Measurements from ENCODE around the gene CYP11A1. TPM values are rescaled to one million over a fixed set of nuclear protein-coding genes. Genes with fewer than 3 reads are reported as not detected.

Gene CYP11A1
- total RNA-seq, 1 donor from 2014 or later = 0.32 TPM

DNA sequence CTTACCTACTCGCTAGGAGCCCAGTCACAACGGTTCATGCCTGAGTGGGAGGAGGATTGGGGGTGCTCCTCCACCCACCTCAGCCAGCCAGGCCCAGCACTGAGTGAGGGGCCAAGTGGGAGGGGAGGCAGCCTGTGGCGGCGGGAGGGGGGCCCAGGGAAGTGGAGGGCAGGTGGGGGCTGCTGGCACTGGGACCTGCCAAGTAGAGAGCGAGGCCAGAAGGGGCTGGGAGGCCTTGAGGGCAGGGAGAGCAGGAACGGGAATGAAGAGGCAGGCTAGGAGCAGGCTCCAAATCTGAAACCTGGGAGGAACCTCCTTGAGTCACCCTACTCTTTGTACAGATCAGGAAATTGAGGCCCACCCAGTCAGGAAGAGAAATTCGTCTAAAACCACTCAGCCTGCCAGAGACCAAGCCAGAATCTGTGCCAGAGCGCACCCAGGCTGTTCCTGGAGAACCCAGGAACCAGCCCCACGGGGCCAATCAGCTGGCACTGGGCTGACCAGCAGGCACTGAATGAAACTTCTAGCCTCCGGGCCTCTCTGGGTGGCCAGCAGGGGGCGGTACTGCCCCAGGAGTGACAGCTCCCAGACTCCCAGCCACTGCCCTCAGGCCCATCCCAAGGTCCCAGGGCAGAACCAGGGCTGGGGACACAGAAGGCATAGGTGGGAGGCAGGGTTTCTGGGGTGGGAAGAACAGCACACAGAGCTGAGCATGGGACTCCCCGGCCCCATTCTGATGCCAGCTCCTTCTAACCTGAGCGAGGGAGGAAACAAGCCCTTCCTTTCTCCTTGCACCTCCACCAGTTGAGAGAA lies 14.8 kb upstream of the CYP11A1 start:
- no peak for DNase-seq (ENCODE audit: low spot score)
- Mint-ChIP-seq H3K4me1 (ENCODE audit: low read depth) (peaks cover 3% of the 10 kb centered on the region), H3K4me3 (ENCODE audit: unreplicated experiment) (no peak overlapping the region), H3K36me3 (ENCODE audit: low read depth) (no peaks in the 10 kb centered on the region), H3K27me3 (ENCODE audit: low read depth) (no peaks in the 10 kb centered on the region), H3K9me3 (ENCODE audit: low read depth) (no peaks in the 10 kb centered on the region), H3K27ac (ENCODE audit: unreplicated experiment) (no peak overlapping the region)
- TF ChIP-seq, protein P1, sequence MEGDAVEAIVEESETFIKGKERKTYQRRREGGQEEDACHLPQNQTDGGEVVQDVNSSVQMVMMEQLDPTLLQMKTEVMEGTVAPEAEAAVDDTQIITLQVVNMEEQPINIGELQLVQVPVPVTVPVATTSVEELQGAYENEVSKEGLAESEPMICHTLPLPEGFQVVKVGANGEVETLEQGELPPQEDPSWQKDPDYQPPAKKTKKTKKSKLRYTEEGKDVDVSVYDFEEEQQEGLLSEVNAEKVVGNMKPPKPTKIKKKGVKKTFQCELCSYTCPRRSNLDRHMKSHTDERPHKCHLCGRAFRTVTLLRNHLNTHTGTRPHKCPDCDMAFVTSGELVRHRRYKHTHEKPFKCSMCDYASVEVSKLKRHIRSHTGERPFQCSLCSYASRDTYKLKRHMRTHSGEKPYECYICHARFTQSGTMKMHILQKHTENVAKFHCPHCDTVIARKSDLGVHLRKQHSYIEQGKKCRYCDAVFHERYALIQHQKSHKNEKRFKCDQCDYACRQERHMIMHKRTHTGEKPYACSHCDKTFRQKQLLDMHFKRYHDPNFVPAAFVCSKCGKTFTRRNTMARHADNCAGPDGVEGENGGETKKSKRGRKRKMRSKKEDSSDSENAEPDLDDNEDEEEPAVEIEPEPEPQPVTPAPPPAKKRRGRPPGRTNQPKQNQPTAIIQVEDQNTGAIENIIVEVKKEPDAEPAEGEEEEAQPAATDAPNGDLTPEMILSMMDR (IDR thresholded peaks at IDR 0.05) = peak; percentile 99

DNA sequence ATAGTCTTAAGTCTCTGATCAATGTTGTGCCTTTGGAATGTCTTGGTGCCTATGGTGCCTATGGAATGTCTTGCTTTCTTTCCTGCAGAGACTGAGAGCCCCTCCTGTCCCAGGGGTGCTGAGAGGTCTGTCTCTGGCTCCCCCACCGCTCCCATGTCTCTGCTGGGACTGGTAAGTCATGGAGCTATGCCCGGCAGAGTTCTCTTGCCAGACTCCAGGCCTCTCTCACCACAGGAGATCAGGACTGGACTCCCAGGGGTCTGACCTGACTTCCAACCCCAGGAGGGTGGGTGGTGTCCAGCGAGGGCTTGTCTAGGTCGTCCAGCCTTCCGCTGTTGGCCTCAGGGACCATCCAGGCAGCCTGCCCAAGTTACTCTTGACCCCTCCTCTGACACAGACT lies 14.0 kb upstream of the CYP11A1 start:
- H3K36me3 Mint-ChIP-seq (ENCODE audit: low read depth) = no peaks in the 10 kb centered on the region
- no peak for DNase-seq (ENCODE audit: low spot score)
- no peak overlapping the region for H3K27ac Mint-ChIP-seq (ENCODE audit: unreplicated experiment)
- H3K4me3 Mint-ChIP-seq (ENCODE audit: unreplicated experiment) = no peak overlapping the region
- TF ChIP-seq, protein P1 (IDR thresholded peaks at IDR 0.05) = no peak
- peaks cover 3% of the 10 kb centered on the region for H3K4me1 Mint-ChIP-seq (ENCODE audit: low read depth)
- no peaks in the 10 kb centered on the region for H3K9me3 Mint-ChIP-seq (ENCODE audit: low read depth)
- no peaks in the 10 kb centered on the region for H3K27me3 Mint-ChIP-seq (ENCODE audit: low read depth)

GRCh38 chr15:74381190-74381453 lies 13.7 kb upstream of the CYP11A1 start:
- H3K27me3 Mint-ChIP-seq (ENCODE audit: low read depth) = no peaks in the 10 kb centered on the region
- no peak for DNase-seq (ENCODE audit: low spot score)
- H3K9me3 Mint-ChIP-seq (ENCODE audit: low read depth) = no peaks in the 10 kb centered on the region
- H3K4me1 Mint-ChIP-seq (ENCODE audit: low read depth) = peaks cover 3% of the 10 kb centered on the region
- no peak overlapping the region for H3K4me3 Mint-ChIP-seq (ENCODE audit: unreplicated experiment)
- no peak overlapping the region for H3K27ac Mint-ChIP-seq (ENCODE audit: unreplicated experiment)
- TF ChIP-seq, protein P1 (IDR thresholded peaks at IDR 0.05) = no peak
- H3K36me3 Mint-ChIP-seq (ENCODE audit: low read depth) = no peaks in the 10 kb centered on the region

- Mint-ChIP-seq H3K4me1 (ENCODE audit: low read depth) (peaks cover 3% of the 10 kb centered on the region), H3K27me3 (ENCODE audit: low read depth) (no peaks in the 10 kb centered on the region), H3K27ac (ENCODE audit: unreplicated experiment) (no peak overlapping the region), H3K4me3 (ENCODE audit: unreplicated experiment) (no peak overlapping the region), H3K9me3 (ENCODE audit: low read depth) (no peaks in the 10 kb centered on the region), H3K36me3 (ENCODE audit: low read depth) (no peaks in the 10 kb centered on the region)
- DNase-seq (ENCODE audit: low spot score) = no peak
- TF ChIP-seq, protein P1 (IDR thresholded peaks at IDR 0.05) = no peak
Observed at GRCh38 chr15:74380361-74381189, 13.1 kb upstream of the CYP11A1 start.

- Mint-ChIP-seq H3K4me1 (ENCODE audit: low read depth) (peaks cover 13% of the 10 kb centered on the region), H3K27ac (ENCODE audit: unreplicated experiment) (no peak overlapping the region), H3K36me3 (ENCODE audit: low read depth) (no peaks in the 10 kb centered on the region), H3K4me3 (ENCODE audit: unreplicated experiment) (no peak overlapping the region), H3K9me3 (ENCODE audit: low read depth) (no peaks in the 10 kb centered on the region), H3K27me3 (ENCODE audit: low read depth) (no peaks in the 10 kb centered on the region)
- TF ChIP-seq, protein P1 (IDR thresholded peaks at IDR 0.05) = no peak
- DNase-seq (ENCODE audit: low spot score) = no peak
Observed at GRCh38 chr15:74378848-74379247, 11.4 kb upstream of the CYP11A1 start.
